ENCODE data around the gene ATP1A4. TPM values are rescaled to one million over a fixed set of nuclear protein-coding genes. Genes with fewer than 3 reads are reported as not detected.

Gene ATP1A4
- total RNA-seq, 2 experiments from 2014 or later: not detected

GRCh38 chr1:160117300-160117699, 34.1 kb upstream of the ATP1A4 start:
- no TSS peak for BruUV-seq (replicated peaks)
- ChIA-PET POLR2A (interaction anchor here (0.6 kb wide), 1 partner anchor 36 kb away, joined by 3 read pairs; no protein-coding TSS in a partner anchor), CTCF (ENCODE audit: unreplicated experiment) (no interaction called here)
- Histone ChIP-seq H4K20me1 (ENCODE audit: insufficient read depth, low read length) (no peaks in the 10 kb centered on the region), H3K4me3 (ENCODE audit: low read depth, low read length, poor library complexity, severe bottlenecking) (no peak overlapping the region), H3K4me1 (ENCODE audit: insufficient read depth, low read length, poor library complexity, severe bottlenecking) (peaks cover 4% of the 10 kb centered on the region), H2AFZ (ENCODE audit: low read length) (no peak overlapping the region), H3K27ac (ENCODE audit: low read depth, low read length, poor library complexity, severe bottlenecking) (no peak overlapping the region), H3K79me2 (ENCODE audit: insufficient read depth, low read depth, low read length) (no peaks in the 10 kb centered on the region), H3K36me3 (ENCODE audit: insufficient read depth, low read length) (no peaks in the 10 kb centered on the region), H3K4me2 (ENCODE audit: low read length) (no peak overlapping the region), H3K9me3 (ENCODE audit: low read length) (no peaks in the 10 kb centered on the region), H3K9me2 (ENCODE audit: insufficient read depth, low read length) (no peaks in the 10 kb centered on the region)
- TF ChIP-seq CTCF (conservative IDR thresholded peaks at IDR 0.05; ENCODE audit: low read length) (no peak), EZH2phosphoT487 (IDR thresholded peaks at IDR 0.05; ENCODE audit: borderline replicate concordance, low read depth, low read length) (no peak)
- intact Hi-C loops (cut with micrococcal nuclease; ENCODE audit: unreplicated experiment): no loop called here
- DNase-seq (ENCODE audit: low spot score): no peak

GRCh38 chr1:160117709-160118183, 33.7 kb upstream of the ATP1A4 start:
- ChIA-PET POLR2A (interaction anchor here (0.6 kb wide), 1 partner anchor 36 kb away, joined by 3 read pairs; no protein-coding TSS in a partner anchor), CTCF (ENCODE audit: unreplicated experiment) (interaction anchor here (0.6 kb wide), 1 partner anchor 48 kb away, joined by 3 read pairs; no protein-coding TSS in a partner anchor)
- no peaks in the 10 kb centered on the region for H3K36me3 ChIP-seq (ENCODE audit: insufficient read depth, low read length)
- no peak overlapping the region for H2AFZ ChIP-seq (ENCODE audit: low read length)
- no peaks in the 10 kb centered on the region for H3K9me2 ChIP-seq (ENCODE audit: insufficient read depth, low read length)
- TF ChIP-seq EZH2phosphoT487 (IDR thresholded peaks at IDR 0.05; ENCODE audit: borderline replicate concordance, low read depth, low read length) (no peak), CTCF (conservative IDR thresholded peaks at IDR 0.05; ENCODE audit: low read length) (no peak)
- intact Hi-C loops (cut with micrococcal nuclease; ENCODE audit: unreplicated experiment): no loop called here
- no peaks in the 10 kb centered on the region for H3K9me3 ChIP-seq (ENCODE audit: low read length)
- BruUV-seq (replicated peaks): no TSS peak
- H3K4me3 ChIP-seq (ENCODE audit: low read depth, low read length, poor library complexity, severe bottlenecking): no peak overlapping the region
- H3K79me2 ChIP-seq (ENCODE audit: insufficient read depth, low read depth, low read length): no peaks in the 10 kb centered on the region
- peaks cover 4% of the 10 kb centered on the region for H3K4me1 ChIP-seq (ENCODE audit: insufficient read depth, low read length, poor library complexity, severe bottlenecking)
- no peak overlapping the region for H3K4me2 ChIP-seq (ENCODE audit: low read length)
- no peaks in the 10 kb centered on the region for H4K20me1 ChIP-seq (ENCODE audit: insufficient read depth, low read length)
- DNase-seq (ENCODE audit: low spot score): no peak
- H3K27ac ChIP-seq (ENCODE audit: low read depth, low read length, poor library complexity, severe bottlenecking): no peak overlapping the region

- intact Hi-C loops (cut with micrococcal nuclease; ENCODE audit: unreplicated experiment): no loop called here
- Histone ChIP-seq H2AFZ (ENCODE audit: low read length) (no peak overlapping the region), H3K4me3 (ENCODE audit: low read depth, low read length, poor library complexity, severe bottlenecking) (no peak overlapping the region), H3K9me3 (ENCODE audit: low read length) (no peaks in the 10 kb centered on the region), H3K36me3 (ENCODE audit: insufficient read depth, low read length) (no peaks in the 10 kb centered on the region), H3K4me1 (ENCODE audit: insufficient read depth, low read length, poor library complexity, severe bottlenecking) (peaks cover 4% of the 10 kb centered on the region), H3K4me2 (ENCODE audit: low read length) (no peak overlapping the region), H3K27ac (ENCODE audit: low read depth, low read length, poor library complexity, severe bottlenecking) (no peak overlapping the region), H4K20me1 (ENCODE audit: insufficient read depth, low read length) (no peaks in the 10 kb centered on the region), H3K9me2 (ENCODE audit: insufficient read depth, low read length) (no peaks in the 10 kb centered on the region), H3K79me2 (ENCODE audit: insufficient read depth, low read depth, low read length) (no peaks in the 10 kb centered on the region)
- no peak for TF ChIP-seq CTCF (conservative IDR thresholded peaks at IDR 0.05; ENCODE audit: low read length)
- TF ChIP-seq EZH2phosphoT487 (IDR thresholded peaks at IDR 0.05; ENCODE audit: borderline replicate concordance, low read depth, low read length): no peak
- no TSS peak for BruUV-seq (replicated peaks)
- DNase-seq (ENCODE audit: low spot score): no peak
- ChIA-PET POLR2A (no interaction called here), CTCF (ENCODE audit: unreplicated experiment) (no interaction called here)
These were observed 32.5 kb upstream of the ATP1A4 start for GRCh38 chr1:160118928-160119327.

Data from OCI-LY7 (cell line).